Ectodermal cell (in vitro differentiated cells): Measurements from ENCODE around the gene GOLIM4.

Experiments used
- H3K27ac ChIP-seq: 2 replicates; pipeline ENCODE4 v1.7.0; 2013; ENCODE audit warnings: mild to moderate bottlenecking, low read depth, low read length; ENCODE audit not compliant: insufficient read depth, poor library complexity, severe bottlenecking
- H3K27me3 ChIP-seq: 2 replicates; pipeline ENCODE4 v1.7.0; 2013; ENCODE audit warnings: mild to moderate bottlenecking, low read length; ENCODE audit not compliant: insufficient read depth, control insufficient read depth, poor library complexity, severe bottlenecking
- H3K36me3 ChIP-seq: one replicate; pipeline ENCODE4 v1.7.0; 2013; ENCODE audit warnings: low read length; ENCODE audit not compliant: control insufficient read depth, insufficient read depth
- H3K4me1 ChIP-seq: one replicate; pipeline ENCODE4 v1.7.0; 2013; ENCODE audit warnings: low read length; ENCODE audit not compliant: control insufficient read depth, insufficient read depth
- H3K4me3 ChIP-seq: 2 replicates; pipeline ENCODE4 v1.7.0; 2013; ENCODE audit warnings: low read depth, low read length, control low read depth; ENCODE audit not compliant: insufficient read depth
- H3K9me3 ChIP-seq: 2 replicates; pipeline ENCODE4 v1.7.0; 2013; ENCODE audit warnings: mild to moderate bottlenecking, low read length, moderate library complexity; ENCODE audit not compliant: control insufficient read depth
- WGBS, 2 experiments: methylation state at CpG; one replicate each; pipeline ENCODE4 v1.1.7; 2013; ENCODE audit warnings: missing lambda C conversion rate in 2 of 2; 5-methylcytosine and 5-hydroxymethylcytosine counted together

GOLIM4 gene

DNA sequence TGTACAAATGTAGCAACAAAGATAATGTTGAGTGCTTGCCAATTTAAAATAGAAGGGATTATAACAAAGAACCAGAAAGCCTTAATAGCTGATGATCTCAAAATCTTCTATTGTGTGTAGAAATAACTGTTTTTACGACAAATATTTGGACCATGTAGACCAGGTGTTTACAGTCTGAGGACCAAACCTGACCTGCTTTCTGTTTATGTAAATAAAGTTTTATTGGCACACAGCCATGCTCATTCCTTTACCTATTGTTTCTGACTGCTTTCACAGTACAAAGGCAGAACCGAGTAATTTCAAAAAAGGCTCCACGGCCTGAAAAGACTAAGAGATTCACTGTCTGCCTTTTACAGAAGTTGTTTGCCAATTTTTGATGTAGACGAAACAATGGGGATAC, 91.8 kb downstream of the GOLIM4 start:
- no peaks in the 10 kb centered on the region for H3K27me3 ChIP-seq
- H3K27ac ChIP-seq: no peak overlapping the region
- H3K36me3 ChIP-seq: no peaks in the 10 kb centered on the region
- no peaks in the 10 kb centered on the region for H3K9me3 ChIP-seq
- no peaks in the 10 kb centered on the region for H3K4me1 ChIP-seq
- 83 to 90% methylated on average over 4 of the region's 4 CpGs for WGBS, 2 experiments
- H3K4me3 ChIP-seq: no peak overlapping the region

DNA sequence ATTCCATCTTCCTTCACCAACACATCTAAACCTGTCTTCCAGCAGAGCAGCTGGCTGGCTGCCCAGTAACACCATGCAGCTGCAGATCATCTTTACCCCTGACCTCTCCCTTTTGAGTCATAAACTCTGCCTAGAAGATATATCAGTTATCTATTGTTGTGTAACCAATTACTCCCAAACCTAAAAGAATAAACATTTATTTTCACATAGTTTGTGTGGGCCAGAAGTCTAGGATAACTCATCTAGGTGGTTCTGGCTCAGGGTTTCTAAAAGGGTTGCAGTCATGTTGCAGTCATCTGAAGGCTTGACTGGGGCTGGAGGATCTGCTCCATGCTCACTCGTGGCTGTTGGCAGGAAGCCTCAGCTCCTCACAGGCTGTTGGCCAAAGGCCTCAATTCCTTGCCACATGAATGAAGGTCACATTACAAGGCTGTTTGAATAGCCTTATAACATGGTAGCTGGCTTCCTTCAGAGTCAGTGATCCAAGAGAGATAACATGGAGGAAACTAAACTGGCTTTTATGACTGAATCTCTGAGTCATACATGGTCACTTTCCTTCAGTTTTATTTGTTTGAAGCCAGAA, 92.8 kb downstream of the GOLIM4 start:
- no peaks in the 10 kb centered on the region for H3K9me3 ChIP-seq
- WGBS, 2 experiments: 82 to 92% methylated on average over 1 of the region's 1 CpG
- H3K27ac ChIP-seq: no peak overlapping the region
- H3K4me3 ChIP-seq: no peak overlapping the region
- no peaks in the 10 kb centered on the region for H3K27me3 ChIP-seq
- H3K4me1 ChIP-seq: no peaks in the 10 kb centered on the region
- H3K36me3 ChIP-seq: no peaks in the 10 kb centered on the region

DNA sequence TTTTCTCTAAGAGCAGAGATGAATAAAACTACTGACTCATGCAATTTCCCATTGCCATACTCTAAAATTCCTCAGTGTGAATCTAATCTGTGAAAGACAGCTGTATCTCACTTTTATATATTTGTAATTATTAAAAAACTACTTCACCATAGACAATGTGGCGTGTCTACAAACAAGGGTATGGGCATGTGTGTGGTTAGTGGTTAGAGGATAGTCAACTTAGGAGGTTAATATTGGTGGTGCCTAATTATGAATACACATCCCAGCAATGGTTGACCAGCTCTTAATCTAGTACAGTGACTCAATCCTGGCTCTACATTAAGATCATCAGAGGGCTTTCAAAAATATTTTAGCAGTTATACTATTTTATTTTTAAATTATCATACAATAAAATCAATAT, 94.5 kb downstream of the GOLIM4 start:
- Histone ChIP-seq H3K4me1 (no peaks in the 10 kb centered on the region), H3K36me3 (no peaks in the 10 kb centered on the region), H3K9me3 (no peaks in the 10 kb centered on the region), H3K4me3 (no peak overlapping the region), H3K27me3 (no peaks in the 10 kb centered on the region), H3K27ac (no peak overlapping the region)
- WGBS, 2 experiments: 100% methylated on average over 1 of the region's 1 CpG; no CpG with 5 or more reads in 1 of the 2 experiments

DNA sequence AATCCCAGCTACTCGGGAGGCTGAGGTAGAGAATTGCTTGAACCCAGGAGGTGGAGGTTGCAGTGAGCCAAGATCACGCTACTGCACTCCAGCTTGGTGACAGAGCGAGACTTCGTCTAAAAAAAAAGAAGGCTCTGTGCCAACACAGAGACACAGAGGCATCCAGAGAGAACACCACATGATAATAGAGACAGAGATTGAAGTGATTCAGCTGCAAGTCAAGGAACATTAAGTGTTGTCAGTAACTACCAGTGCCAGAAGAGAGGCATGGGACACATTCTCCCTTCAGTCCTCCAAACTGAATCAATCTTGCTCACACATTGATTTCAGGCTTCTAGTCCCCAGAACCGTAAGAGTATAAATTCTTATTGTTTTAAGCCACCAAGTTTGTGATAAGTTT, 97.5 kb downstream of the GOLIM4 start:
- no peaks in the 10 kb centered on the region for H3K9me3 ChIP-seq
- WGBS, 2 experiments: 91 to 96% methylated on average over 5 of the region's 5 CpGs

DNA sequence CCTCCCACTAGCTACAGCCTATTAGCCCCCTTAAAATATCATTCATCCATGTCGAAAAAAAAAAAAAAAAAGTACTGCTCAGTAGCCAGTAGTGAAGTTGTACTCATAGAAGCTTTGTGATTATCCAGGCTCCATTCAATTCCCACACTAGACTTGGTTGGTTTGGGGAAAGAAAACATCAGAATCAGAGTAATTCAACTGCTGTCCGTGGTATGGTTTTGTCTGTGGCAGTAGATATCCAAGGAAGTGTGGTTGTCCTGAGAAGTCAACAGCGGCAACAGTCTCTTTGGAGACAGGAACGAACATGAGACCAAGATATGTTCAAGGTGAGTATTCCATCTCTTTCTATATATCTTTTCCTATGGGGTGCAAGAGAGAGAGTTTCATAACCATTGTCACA, 99.2 kb downstream of the GOLIM4 start:
- Histone ChIP-seq H3K27me3 (no peaks in the 10 kb centered on the region), H3K27ac (no peak overlapping the region), H3K4me1 (no peaks in the 10 kb centered on the region), H3K4me3 (no peak overlapping the region), H3K9me3 (no peaks in the 10 kb centered on the region), H3K36me3 (no peaks in the 10 kb centered on the region)
- 93 to 98% methylated on average over 3 to 4 of the region's 4 CpGs for WGBS, 2 experiments

More for the DNA sequence above, 97.5 kb downstream of the GOLIM4 start:
- H3K4me3 ChIP-seq: no peak overlapping the region
- no peak overlapping the region for H3K27ac ChIP-seq
- H3K36me3 ChIP-seq: no peaks in the 10 kb centered on the region
- H3K4me1 ChIP-seq: no peaks in the 10 kb centered on the region
- H3K27me3 ChIP-seq: no peaks in the 10 kb centered on the region

DNA sequence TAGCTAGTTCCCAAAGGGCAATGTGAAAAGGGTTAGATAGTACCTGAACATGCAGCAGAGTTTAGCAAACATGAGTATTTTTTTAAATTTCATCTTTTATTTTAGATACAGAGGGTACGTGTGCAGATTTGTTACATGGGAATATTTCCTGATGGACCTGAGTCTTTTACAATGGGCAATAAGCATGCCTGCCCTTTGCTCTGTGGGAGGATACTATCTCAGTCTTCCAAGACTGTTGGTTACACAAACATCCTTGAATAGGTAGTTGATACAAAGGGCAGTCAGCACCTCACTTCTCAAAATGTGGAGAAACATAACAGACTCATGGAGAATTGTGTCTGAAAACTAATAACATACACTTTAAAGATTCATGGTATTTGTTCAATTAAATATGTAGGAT, 103.3 kb downstream of the GOLIM4 start:
- H3K36me3 ChIP-seq: no peaks in the 10 kb centered on the region
- no peaks in the 10 kb centered on the region for H3K9me3 ChIP-seq
- no peak overlapping the region for H3K27ac ChIP-seq
- 88% methylated on average over 1 of the region's 1 CpG; no CpG with 5 or more reads in 1 of the 2 experiments for WGBS, 2 experiments
- no peaks in the 10 kb centered on the region for H3K4me1 ChIP-seq
- H3K4me3 ChIP-seq: no peak overlapping the region
- no peaks in the 10 kb centered on the region for H3K27me3 ChIP-seq

DNA sequence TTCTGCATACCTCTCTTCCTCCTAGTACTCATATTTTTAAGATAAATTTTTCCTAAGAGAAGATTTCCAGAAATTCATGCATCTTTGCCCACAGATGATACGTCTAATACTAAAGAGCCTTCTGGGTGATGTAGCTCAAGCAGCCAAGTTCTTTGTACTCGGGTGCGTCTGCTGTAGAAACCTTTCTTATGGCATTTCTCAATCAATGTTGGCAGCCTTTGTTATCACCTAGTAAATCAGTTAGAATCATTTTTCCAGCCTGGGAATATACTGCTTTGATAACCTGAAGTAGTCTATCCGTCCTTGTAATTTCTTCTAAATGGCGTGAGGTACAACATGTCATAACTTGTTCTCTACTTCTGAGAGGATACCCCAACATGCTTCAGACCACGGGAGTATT, 104.5 kb downstream of the GOLIM4 start:
- Histone ChIP-seq H3K9me3 (no peaks in the 10 kb centered on the region), H3K36me3 (no peaks in the 10 kb centered on the region), H3K27me3 (no peaks in the 10 kb centered on the region), H3K27ac (no peak overlapping the region), H3K4me3 (no peak overlapping the region), H3K4me1 (no peaks in the 10 kb centered on the region)
- 94 to 96% methylated on average over 5 to 6 of the region's 6 CpGs for WGBS, 2 experiments

DNA sequence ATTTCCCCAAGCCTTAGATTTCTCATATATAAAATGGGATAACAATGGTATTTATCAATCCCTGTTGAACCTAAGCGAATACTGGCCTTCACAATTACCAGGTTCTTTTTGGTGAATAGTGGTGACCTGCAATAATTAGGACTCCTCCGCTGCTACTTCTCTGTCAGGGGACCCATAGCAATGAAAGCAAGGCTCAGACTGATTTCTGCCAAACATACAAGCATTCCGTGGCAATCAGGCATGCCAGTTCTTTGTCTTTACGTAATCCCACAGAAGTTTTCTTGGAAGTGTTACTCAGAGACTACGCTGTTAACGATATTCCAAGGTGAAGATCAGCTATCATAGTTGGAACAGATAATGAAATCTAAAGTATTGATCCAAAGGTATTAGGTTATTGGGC, 105.7 kb downstream of the GOLIM4 start:
- H3K36me3 ChIP-seq: no peaks in the 10 kb centered on the region
- WGBS, 2 experiments: 89 to 94% methylated on average over 6 of the region's 6 CpGs
- H3K4me1 ChIP-seq: no peaks in the 10 kb centered on the region
- no peaks in the 10 kb centered on the region for H3K9me3 ChIP-seq
- H3K27ac ChIP-seq: no peak overlapping the region
- H3K27me3 ChIP-seq: no peaks in the 10 kb centered on the region
- no peak overlapping the region for H3K4me3 ChIP-seq

DNA sequence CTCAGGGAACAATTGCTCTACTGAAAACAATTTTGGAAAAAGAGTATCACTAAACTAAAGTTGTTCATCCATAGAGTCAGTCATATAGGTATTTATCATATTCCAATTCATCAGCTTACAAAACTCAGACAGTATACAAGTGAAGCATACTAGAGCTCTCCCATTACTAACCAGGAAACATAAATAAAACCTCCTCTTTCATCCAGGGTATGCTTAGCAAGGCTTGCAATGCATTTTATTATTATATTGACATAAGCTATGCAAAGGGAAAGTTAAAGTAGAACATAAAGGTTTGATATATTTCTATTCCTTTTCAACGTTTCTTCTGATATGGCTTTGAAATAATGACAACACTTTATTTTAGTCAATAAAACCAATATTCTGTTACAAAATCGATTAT, 106.7 kb downstream of the GOLIM4 start:
- Histone ChIP-seq H3K27ac (no peak overlapping the region), H3K27me3 (no peaks in the 10 kb centered on the region), H3K9me3 (no peaks in the 10 kb centered on the region), H3K4me3 (no peak overlapping the region), H3K36me3 (no peaks in the 10 kb centered on the region), H3K4me1 (no peaks in the 10 kb centered on the region)
- no CpG with 5 or more reads among the region's 2 CpGs for WGBS, 2 experiments

DNA sequence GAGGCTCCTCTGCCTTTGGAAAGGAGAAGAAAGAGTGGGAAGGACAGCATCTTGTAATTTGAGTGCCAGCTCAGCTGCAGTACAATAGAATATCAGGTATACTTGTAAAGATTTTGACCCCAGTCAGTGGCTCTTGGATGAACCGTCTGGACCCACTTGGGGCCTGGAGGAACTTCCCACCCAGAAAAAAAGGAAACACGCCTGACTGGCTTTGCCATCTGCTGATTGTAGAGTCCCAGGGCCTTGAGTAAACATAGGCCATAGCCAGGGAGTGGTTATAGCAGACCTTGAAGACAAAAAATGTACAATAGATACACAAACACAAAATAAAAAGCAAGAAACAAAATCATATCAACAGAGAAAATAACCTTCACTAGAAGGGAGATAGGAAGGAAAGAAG, 112.1 kb downstream of the GOLIM4 start:
- no peak overlapping the region for H3K4me3 ChIP-seq
- H3K27ac ChIP-seq: no peak overlapping the region
- no peaks in the 10 kb centered on the region for H3K9me3 ChIP-seq
- 94 to 100% methylated on average over 2 of the region's 2 CpGs for WGBS, 2 experiments
- H3K27me3 ChIP-seq: no peaks in the 10 kb centered on the region
- no peaks in the 10 kb centered on the region for H3K36me3 ChIP-seq
- H3K4me1 ChIP-seq: no peaks in the 10 kb centered on the region

DNA sequence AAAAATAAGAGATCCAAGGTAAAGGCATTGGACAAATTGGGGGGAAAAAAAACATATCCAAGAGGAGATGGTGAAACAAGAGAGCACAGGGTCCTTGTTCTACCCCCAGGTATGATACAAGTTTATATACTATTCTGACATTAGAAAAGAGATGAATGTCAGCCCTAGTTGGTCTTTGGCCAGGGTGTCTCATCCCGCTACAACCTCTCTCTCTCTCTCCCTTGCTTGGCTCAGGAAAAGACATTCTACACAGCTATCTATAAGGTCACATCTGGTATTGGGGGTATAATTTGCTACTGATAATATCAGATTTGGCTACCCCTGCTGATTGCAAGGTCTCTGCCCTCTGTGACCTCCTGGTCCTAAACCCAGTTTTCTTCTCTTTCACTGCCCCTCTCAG, 117.2 kb downstream of the GOLIM4 start:
- Histone ChIP-seq H3K4me3 (no peak overlapping the region), H3K27me3 (no peaks in the 10 kb centered on the region), H3K36me3 (no peaks in the 10 kb centered on the region), H3K27ac (no peak overlapping the region), H3K9me3 (no peaks in the 10 kb centered on the region), H3K4me1 (no peaks in the 10 kb centered on the region)
- WGBS, 2 experiments: 100% methylated on average over 1 of the region's 1 CpG; no CpG with 5 or more reads in 1 of the 2 experiments
